ENCODE data around the gene SAP130.

DNA sequence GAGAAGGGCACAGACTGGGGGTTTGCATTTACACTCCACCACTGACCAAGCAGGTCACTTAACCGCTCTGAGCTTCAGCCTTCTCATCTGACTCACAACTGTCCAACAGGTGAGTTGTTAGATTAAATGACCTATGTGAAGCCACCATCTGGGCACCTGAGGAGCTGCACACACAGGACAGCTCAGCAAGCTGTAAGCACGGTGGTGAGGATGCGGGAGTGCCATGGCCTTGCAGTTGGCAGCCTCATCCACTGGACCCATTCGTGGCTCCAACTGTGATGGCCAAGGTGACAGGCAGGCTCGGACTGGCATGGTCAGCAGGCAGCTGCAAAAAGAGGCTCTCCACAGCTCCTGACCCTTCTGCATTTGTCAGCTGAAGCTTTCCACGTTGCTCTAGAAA lies 118.8 kb downstream of the SAP130 start:
- TF ChIP-seq CTCF (conservative IDR thresholded peaks at IDR 0.05 in 1 of 2, IDR thresholded peaks at IDR 0.05 in 1 of 2; ENCODE audit: extremely low read depth in 1 of 2, insufficient read depth in 1 of 2, low read depth in 1 of 2, low read length in 2 of 2) = peak in 1 of 2 donors; percentile 8
- TF ChIP-seq EZH2 (IDR thresholded peaks at IDR 0.05; ENCODE audit: borderline replicate concordance, low read length) = no peak
